HG03025 (cell line): ENCODE measurements around the gene ZYG11A.
"Not testable (repeated sequence)": the region's sequence is repeated elsewhere in the genome, so short reads cannot be mapped to it uniquely, and the experiment has no call there.

Experiments
- ATAC-seq: cut with Tn5 transposase; IDR thresholded peaks from one replicate; pipeline ENCODE4 v1.9.1; 2021; ENCODE audit warnings: mild to moderate bottlenecking, moderate library complexity; ENCODE audit not compliant: unreplicated experiment, low FRiP score

ZYG11A gene

DNA sequence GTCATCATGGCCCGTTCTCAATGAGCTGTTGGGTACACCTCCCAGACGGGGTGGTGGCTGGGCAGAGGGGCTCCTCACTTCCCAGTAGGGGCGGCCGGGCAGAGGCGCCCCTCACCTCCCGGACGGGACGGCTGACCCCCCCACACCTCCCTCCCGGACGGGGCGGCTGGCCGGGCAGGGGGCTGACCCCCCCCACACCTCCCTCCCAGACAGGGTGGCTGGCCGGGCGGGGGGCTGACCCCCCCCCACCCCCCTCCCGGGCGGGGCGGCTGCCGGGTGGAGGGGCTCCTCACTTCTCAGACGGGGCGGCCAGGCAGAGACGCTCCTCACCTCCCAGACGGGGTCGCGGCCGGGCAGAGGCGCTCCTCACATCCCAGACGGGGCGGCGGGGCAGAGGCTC, 27.2 kb downstream of the ZYG11A start:
- not testable (repeated sequence) for ATAC-seq

DNA sequence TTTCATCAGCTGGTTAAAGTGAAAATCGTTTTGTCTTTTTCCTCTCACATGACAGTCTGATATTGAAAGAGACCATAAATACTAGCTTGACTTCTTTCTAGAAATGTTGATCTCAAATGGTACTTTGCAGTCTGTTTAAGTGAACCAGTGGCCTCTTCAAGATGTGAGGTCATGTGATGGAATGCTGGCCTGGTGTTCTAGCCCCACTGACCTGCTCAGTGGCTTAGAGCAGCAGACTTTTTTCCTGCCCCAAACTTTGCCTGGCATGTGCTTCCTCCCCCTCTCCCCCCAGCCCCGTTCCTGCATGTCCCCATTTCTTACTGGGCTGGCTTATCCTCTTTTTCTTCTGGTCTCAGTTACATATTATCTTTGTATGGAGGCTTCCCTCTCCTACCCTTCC, 34.3 kb downstream of the ZYG11A start:
- no peak for ATAC-seq

DNA sequence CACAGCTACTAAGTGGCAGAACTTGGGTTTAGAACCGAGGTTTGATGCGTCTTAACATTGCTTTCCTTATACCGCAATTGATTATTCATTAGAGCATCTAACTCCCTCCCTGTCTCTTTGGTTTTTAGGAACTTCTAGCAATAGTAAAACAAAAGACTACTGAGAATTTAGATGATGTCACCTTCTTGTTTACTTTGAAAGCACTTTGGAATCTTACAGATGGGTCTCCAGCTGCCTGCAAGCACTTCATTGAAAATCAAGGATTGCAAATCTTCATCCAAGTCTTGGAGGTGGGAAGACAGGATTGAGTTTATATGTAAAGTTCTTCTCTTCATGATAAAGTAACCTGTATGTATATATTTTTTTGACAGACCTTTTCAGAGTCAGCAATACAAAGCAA, 35.0 kb downstream of the ZYG11A start:
- no peak for ATAC-seq

DNA sequence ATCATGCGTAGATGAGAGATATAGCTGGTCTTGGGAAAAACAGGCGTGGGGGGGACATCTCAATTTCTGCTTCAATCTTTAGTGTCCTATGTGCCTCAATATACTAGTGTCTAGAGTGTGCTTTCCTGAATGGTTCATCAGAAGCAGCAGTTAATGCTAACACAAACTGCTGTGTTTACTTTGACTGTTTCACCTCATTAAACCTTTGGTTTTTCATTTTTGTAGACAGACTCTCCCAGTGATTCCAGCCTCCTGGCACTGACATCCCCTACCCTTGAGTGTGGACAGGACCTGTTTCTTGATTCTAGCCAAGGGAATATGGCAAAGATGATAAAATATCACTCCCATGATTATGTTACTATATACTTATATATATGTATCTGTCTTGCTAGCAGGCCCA, 37.6 kb downstream of the ZYG11A start:
- no peak for ATAC-seq

DNA sequence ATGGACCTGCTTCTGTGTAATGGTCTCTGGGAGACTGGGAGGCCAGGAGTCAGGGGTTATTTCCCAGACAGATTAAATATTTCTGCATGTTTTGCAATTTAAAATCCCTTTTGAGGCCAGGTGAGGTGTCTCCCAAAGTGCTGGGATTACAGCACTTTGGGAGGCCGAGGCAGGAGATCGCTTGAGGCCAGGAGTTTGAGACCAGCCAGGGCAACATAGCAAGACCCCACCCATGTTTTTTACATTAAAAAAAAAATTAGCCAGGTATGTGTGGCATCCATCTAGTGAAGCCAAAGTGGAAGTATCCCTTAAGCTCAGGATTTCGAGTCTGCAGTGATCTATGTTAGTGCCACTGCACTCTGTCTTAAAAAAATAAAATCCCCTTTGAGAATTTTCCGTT, 44.9 kb downstream of the ZYG11A start:
- ATAC-seq = no peak

DNA sequence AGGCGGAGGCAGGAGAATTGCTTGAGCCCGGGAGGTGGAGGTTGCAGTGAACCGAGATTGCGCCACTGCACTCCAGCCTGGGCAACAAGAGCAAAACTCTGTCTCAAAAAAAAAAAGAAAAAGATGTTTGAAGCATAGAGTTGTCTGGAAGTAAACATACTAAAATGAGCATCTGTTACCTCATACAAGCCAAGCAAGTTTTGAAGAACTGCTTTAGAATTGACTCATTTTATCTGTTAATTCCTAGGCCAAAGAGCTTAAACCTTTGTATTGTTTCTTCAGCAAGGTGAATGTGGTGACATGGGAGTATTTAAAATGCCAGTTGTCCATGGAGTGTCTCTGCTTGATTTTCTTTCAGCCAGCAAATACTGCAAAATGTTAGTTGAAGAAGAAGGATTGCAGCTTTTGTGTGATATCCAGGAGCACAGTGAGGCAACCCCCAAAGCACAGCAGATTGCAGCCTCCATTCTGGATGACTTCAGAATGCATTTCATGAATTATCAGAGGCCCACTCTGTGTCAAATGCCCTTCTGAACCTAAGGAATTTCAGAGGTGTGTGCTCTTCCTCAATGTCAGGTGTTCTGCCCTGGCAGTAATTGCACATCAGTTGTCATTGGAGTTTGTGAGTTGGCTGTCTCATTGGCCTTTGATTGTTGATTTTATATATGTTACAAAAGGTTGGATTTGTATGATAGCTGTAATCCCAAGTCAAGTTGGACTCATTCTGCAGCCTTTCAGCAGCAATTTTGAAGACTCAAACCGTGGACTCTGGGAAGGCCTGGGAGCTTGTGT, 50.1 kb downstream of the ZYG11A start:
- no peak for ATAC-seq

DNA sequence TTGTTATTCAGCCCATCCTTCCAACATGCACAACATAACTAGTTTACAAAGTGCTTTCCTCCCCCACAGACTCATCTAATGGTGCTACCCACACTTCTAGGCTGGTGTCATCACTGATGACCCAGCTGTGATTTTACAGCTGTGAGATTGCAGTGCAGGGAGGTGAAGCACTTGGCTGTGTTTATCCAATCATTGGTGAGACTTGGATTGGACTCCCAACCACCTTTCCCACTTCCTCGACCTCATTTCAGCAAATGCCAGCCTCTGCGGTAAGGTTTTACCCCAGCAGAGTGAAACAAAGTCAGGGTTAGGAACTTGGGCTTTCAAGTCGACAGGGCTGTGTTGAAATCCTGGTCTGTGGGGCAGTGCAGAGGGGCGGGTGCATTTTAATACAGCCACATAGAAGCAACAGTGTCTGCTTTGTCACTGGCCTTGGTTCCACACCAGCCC, 56.9 kb downstream of the ZYG11A start:
- no peak for ATAC-seq

DNA sequence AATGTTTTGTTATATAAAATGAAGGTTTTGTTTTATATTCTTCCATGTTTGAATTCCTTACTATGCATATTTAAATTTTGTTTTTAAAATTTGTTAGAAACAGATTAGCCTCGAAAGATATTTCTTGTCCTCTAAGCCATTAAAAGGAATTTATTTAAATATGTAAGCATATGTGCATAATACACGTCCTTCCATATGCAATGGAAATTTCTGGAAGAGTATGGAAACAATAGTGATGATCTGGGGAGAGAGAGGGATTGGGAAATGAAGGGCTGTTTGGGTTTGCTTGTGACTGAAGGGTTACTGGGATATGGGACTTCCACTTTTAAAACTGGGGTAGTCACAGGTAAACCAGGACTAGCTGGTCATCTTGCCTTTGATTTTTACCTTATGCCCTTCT, 57.8 kb downstream of the ZYG11A start:
- ATAC-seq = no peak

DNA sequence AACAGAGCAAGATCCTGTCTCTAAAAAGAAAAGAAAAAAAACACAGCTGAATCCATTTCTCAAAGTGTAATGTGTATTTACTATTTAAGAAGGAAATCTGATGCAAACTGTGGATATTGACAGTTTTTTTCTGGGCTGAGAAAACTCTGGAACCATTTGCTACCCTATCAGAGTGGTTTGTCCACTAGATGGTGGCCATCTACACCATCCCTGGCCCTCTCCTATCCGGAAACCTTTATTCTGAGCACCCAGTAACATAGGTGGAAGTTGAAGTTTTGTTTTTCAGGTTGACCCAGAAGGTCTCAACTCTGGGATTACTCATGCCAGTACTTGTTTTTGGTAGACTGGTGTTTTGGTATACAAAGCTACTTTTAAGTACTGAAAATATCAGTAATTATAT, 58.8 kb downstream of the ZYG11A start:
- no peak for ATAC-seq

DNA sequence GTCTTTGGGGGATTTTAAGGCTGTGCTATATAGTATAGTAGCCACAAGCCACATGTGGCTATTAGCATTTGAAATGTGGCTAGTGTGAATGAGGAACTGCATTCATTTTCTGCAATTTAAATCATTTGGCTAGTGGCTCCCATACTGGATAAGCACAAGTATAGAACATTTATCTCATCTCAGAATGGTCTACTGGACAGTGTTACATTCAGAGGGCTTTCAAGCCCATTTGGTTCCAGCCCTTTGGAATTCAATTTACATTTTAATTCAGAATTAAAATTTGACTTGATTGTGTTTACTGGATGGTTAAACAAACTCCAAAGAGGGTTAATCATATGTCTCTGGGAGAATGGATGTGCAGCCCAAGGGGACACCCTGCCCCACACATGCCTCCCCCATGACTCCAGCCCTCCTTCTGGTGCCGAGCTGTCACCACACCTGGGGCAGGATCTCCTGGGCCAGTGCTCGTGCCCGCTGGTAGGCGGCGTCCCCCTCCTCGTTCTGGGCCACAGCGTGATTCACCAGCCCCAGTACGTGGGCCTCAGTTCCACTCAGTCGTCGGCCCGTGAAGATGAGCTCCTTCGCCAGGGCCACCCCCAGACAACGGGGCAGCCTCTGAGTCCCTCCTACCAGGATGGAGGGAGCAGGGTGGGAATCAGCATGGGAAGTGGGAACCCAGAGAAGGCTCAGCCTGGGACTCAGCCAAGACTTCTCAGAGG, 61.8 kb downstream of the ZYG11A start:
- no peak for ATAC-seq

DNA sequence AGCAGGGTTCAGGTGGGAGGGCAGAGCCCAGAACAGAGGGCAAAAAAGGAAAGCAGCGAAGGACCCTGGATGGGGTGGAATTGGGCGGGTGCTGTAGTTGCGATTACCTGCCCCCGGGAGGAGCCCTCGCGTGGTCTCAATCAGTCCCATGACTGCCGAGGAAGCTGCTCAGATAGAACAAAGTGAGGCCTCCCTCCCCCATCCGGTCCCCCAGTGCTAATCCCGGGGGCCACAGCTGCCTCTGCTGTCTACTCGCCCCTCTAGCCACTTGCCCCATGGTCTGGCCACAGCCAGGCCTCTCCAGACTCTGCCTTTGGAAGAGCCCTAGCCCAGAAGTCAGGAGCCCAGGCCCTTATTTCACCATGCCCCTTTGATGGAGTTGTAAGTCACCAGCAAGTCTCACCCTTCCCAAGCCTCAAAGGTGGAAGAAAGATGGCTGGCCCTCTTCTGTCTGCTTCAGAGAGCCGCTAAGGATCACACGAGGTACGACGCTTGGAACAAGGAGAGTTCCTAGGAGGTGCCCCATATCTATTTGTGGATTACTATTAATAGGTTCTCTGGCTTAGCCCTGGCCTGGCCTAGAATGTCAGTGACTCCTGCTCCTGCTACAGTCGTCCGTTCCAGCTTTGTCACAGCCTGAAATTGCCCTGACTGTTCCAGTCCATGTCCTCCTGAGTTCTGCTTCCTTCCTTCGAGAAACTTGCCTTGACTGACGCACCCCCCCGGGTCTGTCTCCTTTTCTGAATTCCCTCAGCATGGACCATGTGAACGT, 62.6 kb downstream of the ZYG11A start:
- no peak for ATAC-seq

DNA sequence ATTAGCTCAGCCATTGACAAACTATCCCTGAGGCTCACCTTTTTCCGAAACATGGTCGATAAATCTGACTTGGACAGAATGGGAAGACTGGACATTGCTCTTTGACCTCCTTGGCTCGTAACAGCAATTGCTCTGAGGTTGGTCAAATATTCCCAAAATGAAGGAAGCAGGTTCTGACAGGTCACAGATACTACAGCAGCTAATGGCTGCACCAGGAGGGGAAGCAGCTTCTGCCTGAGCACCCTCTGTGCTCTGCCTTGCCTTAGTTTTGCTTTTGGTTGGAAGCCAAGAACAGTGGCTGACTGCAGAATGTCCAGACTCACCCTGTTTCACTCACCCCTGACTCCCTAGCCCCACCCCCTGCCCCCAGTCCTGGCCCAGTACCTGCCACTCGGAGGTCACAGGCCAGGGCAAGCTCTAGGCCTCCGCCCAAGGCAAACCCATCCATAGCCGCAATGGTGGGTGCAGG, 63.6 kb downstream of the ZYG11A start:
- ATAC-seq = no peak

DNA sequence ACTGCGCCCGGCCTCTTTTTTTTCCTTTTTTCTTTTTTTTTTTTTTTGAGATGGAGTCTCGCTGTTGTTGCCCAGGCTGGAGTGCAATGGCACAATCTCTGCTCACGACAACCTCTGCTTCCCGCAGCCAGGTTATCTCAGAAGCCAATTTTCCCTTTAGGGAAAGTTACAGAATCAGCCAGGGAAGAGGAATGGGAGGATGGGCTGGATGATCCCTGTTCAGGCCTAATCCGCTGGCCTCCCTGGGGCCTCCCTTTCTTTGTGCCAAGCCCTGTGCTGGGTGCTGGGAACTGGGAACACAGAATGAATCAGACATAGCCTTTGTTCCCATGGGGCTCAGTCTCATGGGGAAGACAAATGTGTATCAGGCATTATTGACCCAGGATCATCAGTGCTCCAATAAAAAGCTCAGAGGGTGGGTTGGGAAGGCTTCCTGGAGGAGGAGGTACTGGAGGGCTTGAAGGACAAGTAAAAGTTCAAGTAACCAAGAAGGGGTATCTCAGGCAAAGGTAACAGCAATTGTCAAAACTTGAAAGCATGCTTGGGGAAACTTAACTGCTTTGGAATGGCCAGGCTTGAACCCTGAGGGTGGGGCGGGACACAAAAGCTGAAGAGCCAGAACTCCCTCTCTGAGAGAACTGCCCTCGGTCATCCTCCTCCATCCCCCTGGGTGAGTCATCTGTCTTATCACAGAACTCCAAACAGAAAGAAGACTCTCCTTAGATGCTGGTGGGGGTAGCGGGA, 64.7 kb downstream of the ZYG11A start:
- no peak for ATAC-seq

DNA sequence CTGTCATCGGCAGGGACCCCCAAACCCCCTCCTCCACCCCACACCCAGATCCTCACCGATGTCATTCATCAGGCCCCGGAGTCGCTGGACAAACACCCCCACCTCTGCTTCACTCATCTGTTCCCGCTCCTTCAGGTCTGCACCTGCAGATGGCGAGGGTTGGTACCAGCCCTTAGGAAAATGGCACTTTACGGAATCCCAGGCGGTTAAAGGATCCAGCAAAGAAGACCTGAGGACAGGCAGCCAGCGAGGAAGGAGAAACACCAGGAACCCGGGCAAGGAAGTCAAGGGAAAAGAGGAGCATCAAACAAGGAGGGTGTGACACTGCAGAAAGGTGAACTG, 65.2 kb downstream of the ZYG11A start:
- no peak for ATAC-seq

DNA sequence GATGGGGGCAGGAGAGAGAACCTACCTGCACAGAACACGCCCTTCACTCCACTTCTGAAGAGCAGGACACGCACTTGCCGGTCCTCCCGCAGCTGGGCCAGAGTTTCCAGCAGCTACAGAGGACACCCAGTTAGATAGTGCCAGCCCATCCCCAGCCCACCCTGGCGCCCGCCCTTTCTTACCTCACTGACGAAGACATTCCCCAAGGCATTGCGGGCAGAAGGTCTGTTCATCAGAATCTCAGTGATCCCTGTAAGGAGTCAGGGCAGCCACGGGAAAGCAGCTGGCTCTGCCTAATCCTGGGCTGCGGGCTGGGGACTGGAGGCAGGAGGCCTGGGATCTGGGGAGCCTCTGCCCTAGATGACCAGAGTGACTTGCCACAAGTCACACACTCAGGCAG, 69.0 kb downstream of the ZYG11A start:
- ATAC-seq = no peak

DNA sequence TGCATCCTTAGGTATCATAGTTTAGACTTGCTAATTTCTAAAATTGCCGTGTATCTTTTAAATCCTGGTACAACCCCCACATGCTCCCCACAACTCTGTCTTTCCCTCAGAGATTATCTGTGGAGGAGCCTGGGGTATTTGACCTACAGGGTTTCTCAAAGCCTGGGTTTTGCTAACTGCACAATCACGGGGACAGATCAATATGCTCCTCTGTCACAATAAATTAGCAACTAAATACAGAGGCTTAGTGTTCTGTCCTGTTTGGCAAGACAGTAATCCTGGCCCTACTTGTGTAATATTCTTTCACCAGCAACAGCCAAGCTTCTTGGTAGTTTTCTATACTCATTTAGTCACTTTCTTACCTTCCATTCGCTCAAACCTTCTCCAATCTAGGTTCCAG, 70.5 kb downstream of the ZYG11A start:
- ATAC-seq = no peak

DNA sequence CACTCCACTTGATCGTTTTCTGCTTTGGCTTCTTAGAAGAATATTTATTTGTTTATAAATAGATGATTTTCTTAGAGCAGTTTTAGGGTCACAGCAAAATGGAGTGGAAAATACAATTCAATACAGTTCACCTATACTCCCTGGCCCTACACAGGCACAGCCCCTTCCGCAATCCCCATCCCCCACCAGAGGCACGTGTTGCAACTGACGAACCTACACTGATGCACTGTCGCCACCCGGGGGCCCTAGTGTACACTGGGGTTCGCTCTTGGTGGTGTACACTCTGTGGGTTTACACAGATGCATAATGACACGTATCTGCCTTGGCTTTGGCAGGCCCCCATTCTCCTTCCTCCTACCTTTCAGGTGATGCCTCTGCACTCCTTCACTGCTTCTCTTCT, 71.0 kb downstream of the ZYG11A start:
- no peak for ATAC-seq

DNA sequence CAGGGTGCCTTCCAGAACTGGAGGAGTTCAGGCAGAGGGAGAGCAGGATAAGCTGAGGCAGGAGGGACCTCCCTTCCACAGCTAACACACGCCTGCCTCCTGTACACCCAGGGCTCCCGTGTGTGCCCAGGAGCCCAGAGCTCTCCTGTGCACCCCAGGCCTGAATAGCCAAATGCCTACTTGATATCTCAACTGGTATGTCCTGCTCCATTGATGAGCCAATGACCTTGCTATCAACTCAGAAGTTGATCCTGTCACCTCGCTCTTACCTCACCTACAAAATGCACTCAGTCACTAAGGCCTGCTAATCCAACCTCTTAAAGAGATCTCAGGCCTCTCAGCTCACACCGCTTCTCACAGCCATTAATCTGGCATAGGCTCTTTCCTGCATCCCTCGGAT, 71.9 kb downstream of the ZYG11A start:
- ATAC-seq = no peak

DNA sequence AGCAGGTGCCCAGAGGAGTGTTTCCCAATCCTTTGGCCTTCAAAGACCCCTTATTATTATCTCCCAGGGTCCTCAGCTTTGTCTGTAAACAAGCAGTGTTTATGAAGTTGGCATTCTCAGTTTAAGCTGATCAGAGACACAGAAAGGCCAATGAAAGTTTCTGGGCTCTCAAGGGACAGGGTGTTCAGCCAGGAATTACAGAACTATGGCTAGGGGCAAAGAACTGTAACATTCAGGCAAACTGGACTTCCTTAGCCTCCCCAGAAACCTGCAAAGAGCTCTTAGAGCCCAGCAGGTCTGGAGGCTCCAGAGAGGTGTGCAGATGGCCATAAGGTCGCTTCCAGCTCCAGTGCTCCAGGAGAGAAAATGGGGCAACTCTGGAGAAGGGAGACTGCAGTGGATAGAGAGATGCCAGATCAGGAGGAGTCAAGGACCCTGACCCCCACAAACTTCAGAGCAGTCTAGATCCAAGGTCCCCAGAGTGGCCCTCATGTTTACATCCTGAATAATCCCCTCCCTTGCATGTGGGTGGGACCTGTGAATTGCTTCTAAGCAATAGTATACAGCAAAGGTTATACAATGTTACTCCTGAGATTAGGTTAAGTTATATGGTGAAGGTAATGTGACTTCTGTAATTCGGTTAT, 72.8 kb downstream of the ZYG11A start:
- ATAC-seq = no peak

DNA sequence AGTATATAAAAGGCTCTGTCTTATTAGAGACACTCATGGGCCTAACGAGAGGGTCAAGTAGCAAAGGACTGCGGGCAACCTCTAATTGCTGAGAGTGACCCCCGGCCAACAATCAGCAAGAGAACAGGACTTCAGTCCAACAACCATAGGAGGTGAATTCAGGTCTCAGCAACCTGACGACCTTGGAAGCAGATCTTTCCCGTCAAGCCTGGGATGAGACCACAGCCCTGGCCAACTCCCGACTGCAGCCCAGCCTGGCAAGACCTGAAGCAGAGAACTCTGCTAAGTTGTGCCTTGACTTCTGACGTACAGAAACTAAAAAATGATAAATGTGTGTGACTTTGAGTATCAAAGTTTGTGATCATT, 73.3 kb downstream of the ZYG11A start:
- no peak for ATAC-seq
